Stimulated activated CD4-positive, alpha-beta T cell treated with anti-CD3 and anti-CD28 coated beads, Interleukin-12 subunit alpha, Interleukin-12 subunit beta, amount 100 ng/mL, for 4 hours (primary cell): ENCODE measurements around the gene TMEM108.

Source experiments
- DNase-seq: peaks from one replicate; pipeline ENCODE4 v3.0.0-alpha.2; 2020

Gene TMEM108

GRCh38 chr3:133121450-133121849 lies 83.3 kb downstream of the TMEM108 start:
- no peak for DNase-seq

- no peak for DNase-seq
Measured at GRCh38 chr3:133123636-133124035, 85.4 kb downstream of the TMEM108 start.

GRCh38 chr3:133124511-133124910 lies 86.3 kb downstream of the TMEM108 start:
- DNase-seq = no peak

GRCh38 chr3:133125171-133125570 lies 87.0 kb downstream of the TMEM108 start:
- DNase-seq = no peak

GRCh38 chr3:133125802-133126201 lies 87.6 kb downstream of the TMEM108 start:
- no peak for DNase-seq

GRCh38 chr3:133127381-133127780 lies 89.2 kb downstream of the TMEM108 start:
- DNase-seq = no peak

GRCh38 chr3:133130168-133130567 lies 92.0 kb downstream of the TMEM108 start:
- no peak for DNase-seq

GRCh38 chr3:133135306-133135705 lies 97.1 kb downstream of the TMEM108 start:
- no peak for DNase-seq

- no peak for DNase-seq
Measured at GRCh38 chr3:133136114-133137041, 98.2 kb downstream of the TMEM108 start.

GRCh38 chr3:133137042-133137996 lies 99.1 kb downstream of the TMEM108 start:
- DNase-seq = no peak

GRCh38 chr3:133138017-133138416 lies 99.8 kb downstream of the TMEM108 start:
- DNase-seq = no peak

GRCh38 chr3:133152056-133152455 lies 113.9 kb downstream of the TMEM108 start:
- no peak for DNase-seq

- no peak for DNase-seq
Measured at GRCh38 chr3:133152681-133153220, 114.6 kb downstream of the TMEM108 start.

GRCh38 chr3:133153382-133153781 lies 115.2 kb downstream of the TMEM108 start:
- no peak for DNase-seq

GRCh38 chr3:133157716-133158115 lies 119.5 kb downstream of the TMEM108 start:
- DNase-seq = no peak

GRCh38 chr3:133158686-133159085 lies 120.5 kb downstream of the TMEM108 start:
- no peak for DNase-seq

- no peak for DNase-seq
Measured at GRCh38 chr3:133159498-133160475, 121.6 kb downstream of the TMEM108 start.

- DNase-seq = no peak
Measured at GRCh38 chr3:133161656-133162055, 123.5 kb downstream of the TMEM108 start.

- no peak for DNase-seq
Measured at GRCh38 chr3:133162265-133162664, 124.1 kb downstream of the TMEM108 start.

GRCh38 chr3:133162670-133163305 lies 124.6 kb downstream of the TMEM108 start:
- no peak for DNase-seq

GRCh38 chr3:133167340-133168024 lies 129.3 kb downstream of the TMEM108 start:
- DNase-seq = no peak
